GM12891 (cell line): ENCODE results near the gene HOXB1.

Source experiments
- PAX5 ChIP-seq: IDR thresholded peaks from 2 replicates; pipeline ENCODE4 v1.6.1; 2011; ENCODE audit warnings: low read length, moderate library complexity, mild to moderate bottlenecking; ENCODE audit not compliant: insufficient read depth, severe bottlenecking
- POLR2A ChIP-seq: IDR thresholded peaks from 2 replicates; pipeline ENCODE4 v1.6.1; 2011; ENCODE audit warnings: low read depth, low read length, control low read depth
- POLR2AphosphoS5 ChIP-seq: IDR thresholded peaks from 2 replicates; pipeline ENCODE4 v1.6.1; 2011; ENCODE audit warnings: low read depth, low read length, control low read depth
- SPI1 ChIP-seq: IDR thresholded peaks from 2 replicates; pipeline ENCODE4 v1.6.1; 2011; ENCODE audit warnings: low read depth, low read length, control low read depth
- TAF1 ChIP-seq: IDR thresholded peaks from 2 replicates; pipeline ENCODE4 v1.6.1; 2011; ENCODE audit warnings: low read depth, low read length, control low read depth

- TF ChIP-seq POLR2AphosphoS5, result no peak
- no peak for TF ChIP-seq TAF1
- no peak for TF ChIP-seq POLR2A
- no peak for TF ChIP-seq SPI1
- no peak for TF ChIP-seq PAX5
Observed at GRCh38 chr17:48556576-48557401, 26.0 kb upstream of the HOXB1 start.
